ENCODE data around the gene TCEA2.

GRCh38 chr20:64065974-64066343 lies 3.0 kb downstream of the TCEA2 start:
- no peak for TF ChIP-seq CTCF (IDR thresholded peaks at IDR 0.05)
- TF ChIP-seq POLR2A (IDR thresholded peaks at IDR 0.05) = no peak
